Liver (tissue), 9 donors: ENCODE results near the gene ARHGAP23. TPM values are rescaled to one million over a fixed set of nuclear protein-coding genes. Genes with fewer than 3 reads are reported as not detected.

Source experiments
- DNase-seq: peaks from one replicate; pipeline ENCODE4 v3.0.0-alpha.2; 2017; ENCODE audit warnings: low spot score
- H3K27ac ChIP-seq, 2 donors: one replicate each; pipeline ENCODE4 v1.7.0; 2013; ENCODE audit warnings: inconsistent platforms in 2 of 2, low read length in 2 of 2, control low read depth in 1 of 2, low read depth in 1 of 2, mild to moderate bottlenecking in 1 of 2
- H3K27me3 ChIP-seq, 4 donors: one replicate each; pipeline versions ENCODE4 v1.6.1 to v1.7.0; 2013; ENCODE audit warnings: low read length in 3 of 4, inconsistent platforms in 1 of 4, mild to moderate bottlenecking in 1 of 4, moderate library complexity in 1 of 4; ENCODE audit not compliant: control insufficient read depth in 4 of 4, insufficient read depth in 4 of 4
- H3K36me3 ChIP-seq, 4 donors: one replicate each; pipeline versions ENCODE4 v1.6.1 to v1.7.0; 2013; ENCODE audit warnings: low read length in 3 of 4, mild to moderate bottlenecking in 3 of 4, low read depth in 1 of 4, moderate library complexity in 1 of 4; ENCODE audit not compliant: control insufficient read depth in 4 of 4, insufficient read depth in 3 of 4
- H3K4me1 ChIP-seq, 4 donors: one replicate each; pipeline versions ENCODE4 v1.6.1 to v1.7.0; 2013; ENCODE audit warnings: low read length in 3 of 4, mild to moderate bottlenecking in 3 of 4, moderate library complexity in 1 of 4; ENCODE audit not compliant: control insufficient read depth in 4 of 4, insufficient read depth in 4 of 4
- H3K4me3 ChIP-seq, 3 donors: one replicate each; pipeline versions ENCODE4 v1.6.1 to v1.7.0; 2013; ENCODE audit warnings: low read length in 3 of 3, control low read depth in 1 of 3, low read depth in 1 of 3, mild to moderate bottlenecking in 1 of 3
- H3K9ac ChIP-seq, 2 donors: one replicate each; pipeline ENCODE4 v1.7.0; 2013; ENCODE audit warnings: low read length in 2 of 2, mild to moderate bottlenecking in 2 of 2, moderate library complexity in 2 of 2, control low read depth in 1 of 2, low read depth in 1 of 2
- H3K9me3 ChIP-seq, 4 donors: one replicate each; pipeline versions ENCODE4 v1.6.1 to v1.7.0; 2013; ENCODE audit warnings: low read length in 3 of 4; ENCODE audit not compliant: control insufficient read depth in 4 of 4
- FOXA1 ChIP-seq: IDR thresholded peaks from 2 replicates; pipeline ENCODE4 v1.6.1; 2016; ENCODE audit warnings: antibody characterized with exemption
- FOXA2 ChIP-seq: IDR thresholded peaks from 2 replicates; pipeline ENCODE4 v1.6.1; 2016; ENCODE audit warnings: antibody characterized with exemption
- GABPA ChIP-seq, 2 donors: IDR thresholded peaks in 1 of 2; conservative IDR thresholded peaks in 1 of 2; 2 replicates each; pipeline ENCODE4 v1.6.1; 2016; ENCODE audit warnings: antibody characterized with exemption in 2 of 2, mild to moderate bottlenecking in 1 of 2, moderate library complexity in 1 of 2
- HNF4A ChIP-seq, 2 donors: conservative IDR thresholded peaks; 2 replicates each; pipeline ENCODE4 v1.6.1; 2016; ENCODE audit warnings: antibody characterized with exemption in 2 of 2, mild to moderate bottlenecking in 2 of 2
- HNF4G ChIP-seq: IDR thresholded peaks from 2 replicates; pipeline ENCODE4 v1.6.1; 2016; ENCODE audit warnings: antibody characterized with exemption
- NR2F2 ChIP-seq: IDR thresholded peaks from 2 replicates; pipeline ENCODE4 v1.6.1; 2016; ENCODE audit warnings: antibody characterized with exemption
- SP1 ChIP-seq: IDR thresholded peaks from 2 replicates; pipeline ENCODE4 v1.6.1; 2018; ENCODE audit warnings: antibody characterized with exemption, mild to moderate bottlenecking
- TAF1 ChIP-seq: conservative IDR thresholded peaks from 2 replicates; pipeline ENCODE4 v1.6.1; 2016; ENCODE audit warnings: antibody characterized with exemption, mild to moderate bottlenecking
- YY1 ChIP-seq: IDR thresholded peaks from 2 replicates; pipeline ENCODE4 v1.6.1; 2016; ENCODE audit warnings: antibody characterized with exemption, mild to moderate bottlenecking
- WGBS: extraction: QIAGEN DNeasy Blood & Tissue Kit; methylation state at CpG from one replicate; pipeline ENCODE4 v1.1.7; 2013; 5-methylcytosine and 5-hydroxymethylcytosine counted together
- polyA plus RNA-seq, 2 donors: library from polyadenylated mRNA; stranded (reverse) in 1 of 2; unstranded in 1 of 2; fragments of 200-250 nt in 1 of 2; fragments of >200 nt in 1 of 2; fragmentation: Nextera tagmentation in 1 of 2; extraction: Ambion mirVana in 1 of 2; gene quantifications; one replicate each; pipeline versions ENCODE4 v1.2.1 to v1.2.3, GENCODE V29; 2013 to 2015
- total RNA-seq, 2 donors: library from RNA; depleted of rRNA; stranded (reverse); fragments of >200 nt; gene quantifications; one replicate each; pipeline ENCODE4 v1.2.3, GENCODE V29; 2014
- TF ChIP-seq, protein P1 (sequence below): IDR thresholded peaks from 2 replicates; pipeline ENCODE4 v1.6.1; 2016; ENCODE audit warnings: antibody characterized with exemption
- TF ChIP-seq, protein P2 (sequence below): IDR thresholded peaks from 2 replicates; pipeline ENCODE4 v1.6.1; 2016; ENCODE audit warnings: antibody characterized with exemption, mild to moderate bottlenecking
- TF ChIP-seq, protein P3 (sequence below): IDR thresholded peaks from 2 replicates; pipeline ENCODE4 v1.6.1; 2016; ENCODE audit warnings: antibody characterized with exemption
- TF ChIP-seq, protein P4 (sequence below): IDR thresholded peaks from 2 replicates; pipeline ENCODE4 v1.6.1; 2016; ENCODE audit warnings: antibody characterized with exemption
- TF ChIP-seq, protein P5 (sequence below): fragments of 150-350 bp; IDR thresholded peaks from 2 replicates; pipeline ENCODE4 v1.5.1; 2017; ENCODE audit warnings: improper control_type of control experiment, low read depth, low read length; ENCODE audit not compliant: missing input control
- donor health status: healthy.
- donor health status: healthy.
- donor health status: healthy.
- donor health status: healthy.
- donor health status: healthy.

The ARHGAP23 gene
- total and polyA plus RNA-seq, 4 donors: 0.28 to 31.8 (median 4.6) TPM

DNA sequence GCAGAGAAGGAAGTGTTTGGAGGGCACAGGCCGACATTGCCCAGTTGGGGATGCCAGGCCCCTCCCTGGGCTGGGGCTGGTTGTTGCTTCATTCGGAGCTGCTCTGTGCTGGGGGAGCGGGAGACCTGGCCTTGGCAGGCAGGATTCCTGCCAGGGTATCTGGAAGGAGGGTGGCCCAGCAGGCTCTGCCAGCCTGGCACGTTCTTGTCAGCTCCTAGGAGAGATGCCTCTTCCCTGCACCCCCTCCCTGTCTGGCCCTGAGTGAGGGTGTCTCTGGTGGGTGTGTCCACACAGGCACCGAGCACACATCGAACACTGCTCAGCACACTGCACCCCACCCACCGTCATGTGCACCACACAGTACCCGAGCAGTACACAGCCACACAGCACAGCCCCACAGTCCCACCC lies 35.2 kb downstream of the ARHGAP23 start:
- Histone ChIP-seq H3K4me1 (peaks cover 0 to 8% (median 1%) of the 10 kb centered on the region in 4 donors), H3K27ac (no peak overlapping the region), H3K36me3 (no peaks in the 10 kb centered on the region), H3K27me3 (no peaks in the 10 kb centered on the region), H3K9ac (no peak overlapping the region), H3K9me3 (no peaks in the 10 kb centered on the region), H3K4me3 (no peak overlapping the region)
- DNase-seq: no peak
- 82% methylated on average over 8 of the region's 8 CpGs for WGBS
- TF ChIP-seq GABPA (IDR thresholded peaks at IDR 0.05 in 1 of 2, conservative IDR thresholded peaks at IDR 0.05 in 1 of 2): no peak
- TF ChIP-seq, protein P1, sequence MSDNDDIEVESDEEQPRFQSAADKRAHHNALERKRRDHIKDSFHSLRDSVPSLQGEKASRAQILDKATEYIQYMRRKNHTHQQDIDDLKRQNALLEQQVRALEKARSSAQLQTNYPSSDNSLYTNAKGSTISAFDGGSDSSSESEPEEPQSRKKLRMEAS: no peak

DNA sequence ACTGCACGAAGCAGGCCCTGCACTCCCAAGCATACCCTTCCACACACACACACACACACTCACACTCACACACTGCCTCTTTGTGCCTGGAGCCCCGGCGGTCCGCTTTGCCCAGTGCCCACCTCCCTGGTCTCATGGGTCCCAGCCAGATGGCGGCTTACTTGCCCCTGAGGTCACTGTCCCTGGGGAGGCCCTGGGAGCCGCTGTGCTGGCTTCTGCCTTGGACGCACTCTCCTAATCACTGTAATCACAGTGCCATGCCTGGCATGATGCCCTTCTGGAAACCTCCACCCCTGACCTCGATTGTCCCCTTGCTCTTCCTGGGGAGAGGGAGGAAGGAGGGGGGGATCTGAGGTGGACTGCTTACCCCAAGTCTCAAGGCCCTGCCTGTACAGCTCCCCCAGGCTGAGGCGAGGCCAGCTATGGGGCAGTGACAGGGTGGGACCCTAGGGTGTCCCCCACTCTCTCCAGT lies 36.0 kb downstream of the ARHGAP23 start:
- Histone ChIP-seq H3K36me3 (no peaks in the 10 kb centered on the region), H3K4me1 (peaks cover 0 to 8% (median 1%) of the 10 kb centered on the region in 4 donors), H3K27ac (peak overlapping the region; percentile 18 to 19), H3K27me3 (no peaks in the 10 kb centered on the region), H3K9ac (no peak overlapping the region), H3K4me3 (no peak overlapping the region), H3K9me3 (no peaks in the 10 kb centered on the region)
- 42% methylated on average over 9 of the region's 9 CpGs for WGBS
- no peak for DNase-seq
- TF ChIP-seq HNF4A (conservative IDR thresholded peaks at IDR 0.05) (no peak), NR2F2 (peak; percentile 78), HNF4G (no peak), YY1 (no peak), SP1 (peak; percentile 24)
- TF ChIP-seq, protein P2, sequence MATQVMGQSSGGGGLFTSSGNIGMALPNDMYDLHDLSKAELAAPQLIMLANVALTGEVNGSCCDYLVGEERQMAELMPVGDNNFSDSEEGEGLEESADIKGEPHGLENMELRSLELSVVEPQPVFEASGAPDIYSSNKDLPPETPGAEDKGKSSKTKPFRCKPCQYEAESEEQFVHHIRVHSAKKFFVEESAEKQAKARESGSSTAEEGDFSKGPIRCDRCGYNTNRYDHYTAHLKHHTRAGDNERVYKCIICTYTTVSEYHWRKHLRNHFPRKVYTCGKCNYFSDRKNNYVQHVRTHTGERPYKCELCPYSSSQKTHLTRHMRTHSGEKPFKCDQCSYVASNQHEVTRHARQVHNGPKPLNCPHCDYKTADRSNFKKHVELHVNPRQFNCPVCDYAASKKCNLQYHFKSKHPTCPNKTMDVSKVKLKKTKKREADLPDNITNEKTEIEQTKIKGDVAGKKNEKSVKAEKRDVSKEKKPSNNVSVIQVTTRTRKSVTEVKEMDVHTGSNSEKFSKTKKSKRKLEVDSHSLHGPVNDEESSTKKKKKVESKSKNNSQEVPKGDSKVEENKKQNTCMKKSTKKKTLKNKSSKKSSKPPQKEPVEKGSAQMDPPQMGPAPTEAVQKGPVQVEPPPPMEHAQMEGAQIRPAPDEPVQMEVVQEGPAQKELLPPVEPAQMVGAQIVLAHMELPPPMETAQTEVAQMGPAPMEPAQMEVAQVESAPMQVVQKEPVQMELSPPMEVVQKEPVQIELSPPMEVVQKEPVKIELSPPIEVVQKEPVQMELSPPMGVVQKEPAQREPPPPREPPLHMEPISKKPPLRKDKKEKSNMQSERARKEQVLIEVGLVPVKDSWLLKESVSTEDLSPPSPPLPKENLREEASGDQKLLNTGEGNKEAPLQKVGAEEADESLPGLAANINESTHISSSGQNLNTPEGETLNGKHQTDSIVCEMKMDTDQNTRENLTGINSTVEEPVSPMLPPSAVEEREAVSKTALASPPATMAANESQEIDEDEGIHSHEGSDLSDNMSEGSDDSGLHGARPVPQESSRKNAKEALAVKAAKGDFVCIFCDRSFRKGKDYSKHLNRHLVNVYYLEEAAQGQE: no peak
- TF ChIP-seq, protein P3, sequence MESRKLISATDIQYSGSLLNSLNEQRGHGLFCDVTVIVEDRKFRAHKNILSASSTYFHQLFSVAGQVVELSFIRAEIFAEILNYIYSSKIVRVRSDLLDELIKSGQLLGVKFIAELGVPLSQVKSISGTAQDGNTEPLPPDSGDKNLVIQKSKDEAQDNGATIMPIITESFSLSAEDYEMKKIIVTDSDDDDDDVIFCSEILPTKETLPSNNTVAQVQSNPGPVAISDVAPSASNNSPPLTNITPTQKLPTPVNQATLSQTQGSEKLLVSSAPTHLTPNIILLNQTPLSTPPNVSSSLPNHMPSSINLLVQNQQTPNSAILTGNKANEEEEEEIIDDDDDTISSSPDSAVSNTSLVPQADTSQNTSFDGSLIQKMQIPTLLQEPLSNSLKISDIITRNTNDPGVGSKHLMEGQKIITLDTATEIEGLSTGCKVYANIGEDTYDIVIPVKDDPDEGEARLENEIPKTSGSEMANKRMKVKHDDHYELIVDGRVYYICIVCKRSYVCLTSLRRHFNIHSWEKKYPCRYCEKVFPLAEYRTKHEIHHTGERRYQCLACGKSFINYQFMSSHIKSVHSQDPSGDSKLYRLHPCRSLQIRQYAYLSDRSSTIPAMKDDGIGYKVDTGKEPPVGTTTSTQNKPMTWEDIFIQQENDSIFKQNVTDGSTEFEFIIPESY: no peak

DNA sequence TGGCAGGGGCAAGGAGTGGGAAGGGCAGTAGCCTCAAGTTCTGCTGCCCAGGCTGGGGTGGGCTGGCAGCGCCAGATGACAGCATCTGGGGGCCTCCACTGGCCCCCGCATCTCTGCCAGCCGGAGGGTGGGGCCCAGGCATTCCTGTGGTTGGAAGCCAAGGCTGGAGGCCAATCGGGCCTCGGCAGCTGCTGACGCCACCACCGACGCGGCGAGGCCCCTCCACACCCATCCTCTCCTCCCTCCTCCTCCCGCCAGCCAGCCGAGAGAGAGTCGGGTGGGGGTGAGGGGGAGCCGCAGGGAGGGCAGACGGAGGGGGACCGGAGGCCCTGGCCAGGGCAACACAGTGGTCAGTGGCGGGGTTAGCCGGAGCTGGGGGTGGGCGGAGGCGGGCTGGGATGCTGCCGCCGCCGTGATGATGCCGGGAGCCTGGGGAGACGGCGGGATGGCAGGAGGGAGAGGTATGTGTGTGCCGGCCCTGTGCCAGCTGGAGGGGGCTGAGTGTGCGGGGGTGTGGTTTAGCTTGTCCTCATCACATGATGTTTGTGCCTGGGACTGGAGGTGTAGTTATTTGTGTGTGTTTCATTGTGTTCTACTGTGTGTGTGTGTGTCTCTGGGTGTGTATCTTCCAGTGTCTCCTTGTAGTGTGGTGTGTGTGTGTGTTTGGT lies 36.6 kb downstream of the ARHGAP23 start:
- WGBS: 46% methylated on average over 27 of the region's 28 CpGs
- H3K4me3 ChIP-seq: peak overlapping the region in 1 of 3 donors; percentile 6
- TF ChIP-seq, protein P2: no peak
- no peak for TF ChIP-seq YY1
- TF ChIP-seq, protein P4, sequence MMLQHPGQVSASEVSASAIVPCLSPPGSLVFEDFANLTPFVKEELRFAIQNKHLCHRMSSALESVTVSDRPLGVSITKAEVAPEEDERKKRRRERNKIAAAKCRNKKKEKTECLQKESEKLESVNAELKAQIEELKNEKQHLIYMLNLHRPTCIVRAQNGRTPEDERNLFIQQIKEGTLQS: no peak
- no peak for TF ChIP-seq FOXA2
- no peak for TF ChIP-seq FOXA1
- no peak for TF ChIP-seq NR2F2
- TF ChIP-seq, protein P5, sequence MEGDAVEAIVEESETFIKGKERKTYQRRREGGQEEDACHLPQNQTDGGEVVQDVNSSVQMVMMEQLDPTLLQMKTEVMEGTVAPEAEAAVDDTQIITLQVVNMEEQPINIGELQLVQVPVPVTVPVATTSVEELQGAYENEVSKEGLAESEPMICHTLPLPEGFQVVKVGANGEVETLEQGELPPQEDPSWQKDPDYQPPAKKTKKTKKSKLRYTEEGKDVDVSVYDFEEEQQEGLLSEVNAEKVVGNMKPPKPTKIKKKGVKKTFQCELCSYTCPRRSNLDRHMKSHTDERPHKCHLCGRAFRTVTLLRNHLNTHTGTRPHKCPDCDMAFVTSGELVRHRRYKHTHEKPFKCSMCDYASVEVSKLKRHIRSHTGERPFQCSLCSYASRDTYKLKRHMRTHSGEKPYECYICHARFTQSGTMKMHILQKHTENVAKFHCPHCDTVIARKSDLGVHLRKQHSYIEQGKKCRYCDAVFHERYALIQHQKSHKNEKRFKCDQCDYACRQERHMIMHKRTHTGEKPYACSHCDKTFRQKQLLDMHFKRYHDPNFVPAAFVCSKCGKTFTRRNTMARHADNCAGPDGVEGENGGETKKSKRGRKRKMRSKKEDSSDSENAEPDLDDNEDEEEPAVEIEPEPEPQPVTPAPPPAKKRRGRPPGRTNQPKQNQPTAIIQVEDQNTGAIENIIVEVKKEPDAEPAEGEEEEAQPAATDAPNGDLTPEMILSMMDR: no peak
- no peak for TF ChIP-seq TAF1

More for the DNA sequence above, 36.6 kb downstream of the ARHGAP23 start:
- Histone ChIP-seq H3K9me3 (no peaks in the 10 kb centered on the region), H3K27ac (peak overlapping the region; percentile 18 to 54), H3K36me3 (no peaks in the 10 kb centered on the region), H3K9ac (no peak overlapping the region), H3K4me1 (peaks cover 0 to 8% (median 1%) of the 10 kb centered on the region in 4 donors), H3K27me3 (no peaks in the 10 kb centered on the region)
- DNase-seq: no peak
